ENCODE results near the gene PCYT2.

GRCh38 chr17:81958633-81959342 is 47.6 kb upstream of the PCYT2 start:
- TF ChIP-seq, protein P1, sequence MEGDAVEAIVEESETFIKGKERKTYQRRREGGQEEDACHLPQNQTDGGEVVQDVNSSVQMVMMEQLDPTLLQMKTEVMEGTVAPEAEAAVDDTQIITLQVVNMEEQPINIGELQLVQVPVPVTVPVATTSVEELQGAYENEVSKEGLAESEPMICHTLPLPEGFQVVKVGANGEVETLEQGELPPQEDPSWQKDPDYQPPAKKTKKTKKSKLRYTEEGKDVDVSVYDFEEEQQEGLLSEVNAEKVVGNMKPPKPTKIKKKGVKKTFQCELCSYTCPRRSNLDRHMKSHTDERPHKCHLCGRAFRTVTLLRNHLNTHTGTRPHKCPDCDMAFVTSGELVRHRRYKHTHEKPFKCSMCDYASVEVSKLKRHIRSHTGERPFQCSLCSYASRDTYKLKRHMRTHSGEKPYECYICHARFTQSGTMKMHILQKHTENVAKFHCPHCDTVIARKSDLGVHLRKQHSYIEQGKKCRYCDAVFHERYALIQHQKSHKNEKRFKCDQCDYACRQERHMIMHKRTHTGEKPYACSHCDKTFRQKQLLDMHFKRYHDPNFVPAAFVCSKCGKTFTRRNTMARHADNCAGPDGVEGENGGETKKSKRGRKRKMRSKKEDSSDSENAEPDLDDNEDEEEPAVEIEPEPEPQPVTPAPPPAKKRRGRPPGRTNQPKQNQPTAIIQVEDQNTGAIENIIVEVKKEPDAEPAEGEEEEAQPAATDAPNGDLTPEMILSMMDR (IDR thresholded peaks at IDR 0.05; ENCODE audit: low read length) = no peak
- TF ChIP-seq EZH2 (IDR thresholded peaks at IDR 0.05; ENCODE audit: borderline replicate concordance, low read length) = no peak

Data from OCI-LY1 (cell line).